ENCODE measurements around the gene TBC1D3K.
"Not testable (repeated sequence)": the region's sequence is repeated elsewhere in the genome, so short reads cannot be mapped to it uniquely, and the experiment has no call there.

TBC1D3K gene

GRCh38 chr17:37924115-37924514 is at the start of gene TBC1D3K:
TSS of gene TBC1D3K (plus strand) at chr17:37924415. CDS start at chr17:37926000, 1,585 bp downstream.
- not testable (repeated sequence) for DNase-seq (ENCODE audit: low read depth in 2 of 2)

DNA sequence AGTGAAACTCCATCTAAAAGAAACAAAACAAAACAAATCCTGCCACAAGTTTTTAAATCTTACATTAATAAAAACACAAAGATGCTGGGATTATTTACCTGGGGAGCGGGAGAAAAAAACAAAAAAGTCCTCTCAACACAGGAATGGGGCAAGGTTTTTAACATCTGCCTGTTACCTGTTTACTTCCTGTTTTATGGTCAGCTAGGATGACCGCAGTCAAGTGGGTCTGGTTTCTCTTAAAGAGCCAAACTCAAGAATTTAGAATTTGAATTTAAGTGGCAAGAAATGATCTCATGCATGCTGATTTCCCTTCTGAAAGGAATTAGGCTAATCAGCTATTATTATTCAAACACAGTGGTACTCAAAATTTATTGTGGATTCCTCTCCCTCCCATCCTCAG is 39.7 kb upstream of the TBC1D3K start:
- no peak for DNase-seq (ENCODE audit: low read depth in 2 of 2)

- no peak for DNase-seq (ENCODE audit: low read depth in 2 of 2)
Observed at GRCh38 chr17:37885136-37885535, 39.1 kb upstream of the TBC1D3K start.

DNA sequence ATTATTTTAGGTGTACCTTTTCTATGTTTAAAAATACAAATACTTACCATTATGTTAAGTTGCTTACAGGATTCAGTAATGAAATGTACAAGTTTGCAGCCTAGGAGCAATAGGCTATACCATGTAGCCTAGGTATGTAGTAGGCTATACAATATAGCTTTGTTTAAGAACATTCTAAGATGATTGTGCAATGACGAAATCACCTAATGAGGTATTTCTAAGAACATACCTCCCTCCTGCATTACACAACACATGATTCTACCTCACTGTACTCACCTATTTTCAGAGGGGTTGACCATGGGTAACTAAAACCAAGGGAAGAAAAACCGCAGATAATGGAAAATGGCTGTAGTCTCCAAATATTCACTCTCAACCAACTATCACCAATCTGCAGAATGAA is 35.3 kb upstream of the TBC1D3K start:
- no peak for DNase-seq (ENCODE audit: low read depth in 2 of 2)

GRCh38 chr17:37896961-37897360 is 27.3 kb upstream of the TBC1D3K start:
- not testable (repeated sequence) for DNase-seq (ENCODE audit: low read depth in 2 of 2)
